NOMO-1 (cell line): ENCODE data around the gene GAPDHS.

ENCODE experiments used
- DNase-seq, 2 experiments: peaks; one replicate each; lab custom pipeline; 2025; ENCODE audit not compliant: unreplicated experiment in 2 of 2; lab: John Stamatoyannopoulos, UW

The GAPDHS gene

GRCh38 chr19:35555301-35556005 is 22.2 kb downstream of the GAPDHS start:
- no peak for DNase-seq

GRCh38 chr19:35556025-35556590 is 22.9 kb downstream of the GAPDHS start:
- no peak for DNase-seq

- no peak for DNase-seq
Observed at GRCh38 chr19:35556846-35557538, 23.7 kb downstream of the GAPDHS start.

DNA sequence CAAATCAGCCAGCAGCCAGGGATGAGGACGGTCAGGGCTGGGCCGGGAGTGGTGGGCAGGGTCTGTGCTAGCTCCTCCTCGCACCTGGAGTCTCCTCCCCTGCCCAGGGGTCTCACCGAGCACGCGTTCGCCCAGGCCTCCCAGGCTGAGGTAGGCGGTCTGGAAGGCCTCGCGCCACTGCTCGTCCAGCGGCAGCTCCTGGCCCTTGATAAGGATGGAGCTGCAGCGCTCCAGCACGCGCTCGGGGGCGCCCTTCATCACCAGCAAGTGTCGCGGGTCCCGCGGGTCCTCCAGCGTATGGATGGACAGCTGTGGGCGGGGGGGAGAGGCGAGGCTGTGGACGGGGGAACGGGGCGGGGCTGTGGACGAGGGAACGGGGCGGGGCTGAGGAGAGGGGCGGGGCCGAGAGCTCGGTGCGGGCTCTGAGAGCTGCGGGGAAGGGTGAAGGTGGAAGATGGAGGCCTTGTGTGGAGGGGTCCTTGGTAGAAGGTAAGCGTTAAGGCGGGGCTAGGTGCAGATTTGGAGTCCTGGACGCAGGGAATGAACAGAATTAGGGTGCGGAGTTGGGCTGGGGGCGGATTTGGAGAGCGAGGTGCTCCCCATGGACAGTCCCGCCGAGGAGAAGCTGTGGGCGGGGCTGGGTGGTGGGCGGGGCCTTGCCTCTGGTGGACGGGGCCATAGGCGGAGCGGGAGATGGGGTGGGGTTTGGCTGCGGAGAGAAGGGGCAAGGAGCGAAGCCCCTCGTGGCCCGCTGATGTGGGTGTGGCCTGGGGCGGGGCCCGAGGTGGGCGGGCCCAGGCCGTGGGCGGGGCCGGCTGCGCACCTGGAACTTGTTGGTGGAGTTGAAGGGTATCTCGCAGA is 24.5 kb downstream of the GAPDHS start:
- DNase-seq: no peak

- DNase-seq: no peak
Observed at GRCh38 chr19:35558400-35559280, 25.4 kb downstream of the GAPDHS start.

DNA sequence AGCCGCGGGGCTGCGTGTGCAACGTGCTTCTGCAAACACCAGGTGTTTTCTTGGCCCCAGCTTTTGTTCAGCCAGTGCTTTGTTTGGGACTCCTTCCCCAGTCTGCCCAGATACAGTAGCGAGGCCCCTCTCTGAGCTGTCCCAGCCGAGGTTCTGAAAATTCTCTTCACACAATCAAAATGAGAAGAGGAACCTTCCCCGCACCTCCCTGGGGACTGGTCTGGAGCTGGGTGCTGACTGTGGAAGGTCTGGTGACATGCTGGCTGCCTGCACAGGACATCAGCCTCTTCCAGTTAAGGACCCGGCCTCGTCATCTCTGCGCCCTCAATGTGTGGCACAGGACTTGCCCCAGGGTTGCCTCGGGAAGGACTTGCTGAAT is 26.0 kb downstream of the GAPDHS start:
- DNase-seq: no peak

- DNase-seq: no peak
Observed at GRCh38 chr19:35559781-35560180, 26.5 kb downstream of the GAPDHS start.

GRCh38 chr19:35560271-35560670 is 27.0 kb downstream of the GAPDHS start:
- no peak for DNase-seq

DNA sequence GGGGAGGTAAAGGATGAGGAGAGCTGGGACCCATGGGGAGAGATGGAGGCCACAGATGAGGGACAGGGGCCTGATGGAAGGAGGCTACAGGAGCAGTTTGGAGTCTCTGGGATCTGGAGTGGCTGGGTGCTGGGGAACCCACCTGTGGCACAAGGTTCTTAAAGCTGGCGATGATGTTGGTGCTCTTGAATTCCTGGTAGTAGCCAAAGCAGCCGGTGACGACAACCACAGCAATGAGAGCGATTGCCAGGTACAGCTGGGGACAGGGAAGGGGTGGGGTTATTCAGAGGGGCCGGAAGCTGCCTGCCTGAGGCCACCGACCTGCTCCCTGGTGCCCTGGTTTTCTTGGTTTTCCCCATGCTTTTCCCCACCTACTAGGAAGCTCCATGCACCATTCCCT is 27.4 kb downstream of the GAPDHS start:
- no peak for DNase-seq

- DNase-seq: no peak
Observed at GRCh38 chr19:35561436-35561835, 28.2 kb downstream of the GAPDHS start.

DNA sequence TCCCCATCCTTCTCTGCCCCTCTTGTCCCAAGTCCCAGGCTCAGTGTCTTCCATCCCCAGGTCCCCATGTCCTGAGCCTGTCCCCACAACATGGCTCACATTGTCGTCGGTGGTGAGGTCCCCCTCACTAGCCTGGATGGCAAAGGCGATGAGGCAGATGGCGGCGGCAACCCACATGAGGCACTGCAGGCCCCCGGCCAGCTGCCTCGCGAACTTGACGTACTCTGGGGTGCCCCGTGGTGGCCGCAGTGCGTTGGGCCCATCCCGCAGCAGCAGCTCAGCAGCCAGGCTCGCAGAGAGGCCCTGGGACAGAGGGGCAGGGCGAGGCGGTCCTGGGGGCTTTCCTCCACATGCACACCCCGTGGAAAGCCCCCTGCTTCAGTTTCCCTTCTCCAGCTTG is 29.1 kb downstream of the GAPDHS start:
- no peak for DNase-seq

- DNase-seq: no peak
Observed at GRCh38 chr19:35562776-35563175, 29.5 kb downstream of the GAPDHS start.

GRCh38 chr19:35563207-35563829 is 30.1 kb downstream of the GAPDHS start, which contains the start of gene ATP4A:
Gene ATP4A (minus strand): TSS chr19:35563658. CDS start chr19:35563629, 29 bp downstream.
- DNase-seq: no peak

- no peak for DNase-seq
Observed at GRCh38 chr19:35565016-35565856, 32.0 kb downstream of the GAPDHS start.

- no peak for DNase-seq
Observed at GRCh38 chr19:35566738-35567137, 33.5 kb downstream of the GAPDHS start.

GRCh38 chr19:35569281-35569781 is 36.1 kb downstream of the GAPDHS start:
- no peak for DNase-seq

DNA sequence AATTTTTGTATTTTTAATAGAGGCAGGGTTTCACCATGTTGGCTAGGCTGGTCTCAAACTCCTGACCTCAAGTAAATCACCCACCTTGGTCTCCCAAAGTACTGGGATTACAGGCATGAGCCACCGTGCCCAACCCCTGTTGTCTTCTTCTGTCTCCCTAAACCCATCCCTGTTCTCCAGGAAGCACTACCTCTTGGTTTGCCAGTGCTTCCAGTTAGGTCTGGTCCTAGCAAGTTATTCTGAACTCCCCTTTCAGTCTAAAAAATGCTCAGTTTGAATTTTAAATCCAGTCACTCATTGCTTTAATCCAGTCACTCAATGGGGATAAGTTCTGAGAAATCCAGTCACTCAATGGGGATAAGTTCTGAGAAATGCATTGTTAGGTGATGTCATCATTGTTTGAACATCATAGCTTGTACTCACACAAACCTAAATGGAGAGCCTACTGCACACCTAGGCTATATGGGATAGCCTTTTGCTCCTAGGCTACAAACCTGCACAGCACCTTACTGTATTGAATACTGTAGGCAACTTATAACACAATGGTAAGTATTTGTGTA is 38.2 kb downstream of the GAPDHS start:
- no peak for DNase-seq

DNA sequence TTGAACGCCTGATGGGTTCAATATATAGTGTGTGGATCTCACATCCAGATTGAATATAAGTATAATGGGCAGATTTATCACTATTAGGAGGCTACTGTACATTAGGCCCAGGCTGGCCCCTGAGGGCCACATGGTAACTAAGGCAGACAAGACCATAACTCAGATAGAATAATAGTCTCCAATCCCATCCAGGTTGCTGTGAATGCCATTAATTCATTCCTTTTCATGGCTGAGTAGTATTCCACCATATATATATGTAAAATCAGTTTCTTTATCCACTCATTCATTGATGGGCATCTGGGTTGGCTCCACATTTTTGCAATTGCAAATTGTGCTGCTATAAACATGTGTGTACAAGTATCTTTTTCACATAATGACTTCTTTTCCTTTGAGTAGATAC is 44.7 kb downstream of the GAPDHS start:
- no peak for DNase-seq
